ENCODE results near the gene RXRB.

Gene RXRB

DNA sequence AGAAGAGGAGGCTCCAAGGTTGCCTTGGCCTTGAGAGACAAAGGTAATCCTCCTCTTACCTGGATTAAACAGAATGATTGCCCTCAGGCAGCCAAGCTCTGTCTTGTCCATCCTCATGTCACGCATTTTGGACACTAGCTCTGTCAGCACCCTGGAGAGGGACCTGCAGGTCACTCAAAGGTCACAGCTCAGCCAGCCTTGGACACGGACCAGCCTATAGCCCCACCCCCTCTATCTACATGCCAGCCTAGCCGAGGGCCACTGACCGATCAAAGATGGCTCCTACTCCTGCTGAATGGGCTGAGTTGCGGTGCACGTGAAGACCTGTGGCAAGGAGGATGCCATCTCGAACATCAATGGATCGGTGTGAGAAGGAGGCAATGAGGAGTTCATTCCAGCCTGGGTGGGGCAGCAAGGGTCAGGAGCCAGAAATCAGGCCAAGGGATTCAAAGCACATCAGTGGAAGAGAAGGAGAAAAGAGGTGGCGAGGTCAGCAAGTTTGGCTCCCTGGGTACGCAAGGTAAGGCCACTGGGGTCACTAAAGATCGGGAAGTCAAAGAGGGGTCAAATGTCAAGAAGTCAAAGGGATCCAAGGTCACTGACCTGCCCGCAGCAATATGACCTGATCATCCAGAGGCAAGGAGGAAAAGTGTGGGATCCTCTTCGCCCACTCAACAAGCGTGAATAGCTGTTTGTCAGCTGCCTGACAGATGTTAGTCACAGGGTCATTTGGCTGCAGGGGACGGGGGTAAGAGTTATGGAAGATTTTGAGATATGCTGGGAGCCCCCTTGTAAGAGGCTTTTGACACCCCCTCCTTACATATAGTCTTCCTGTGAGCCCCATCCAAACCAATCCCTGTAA lies 4.9 kb downstream of the RXRB start:
- DNase-seq: no peak

DNA sequence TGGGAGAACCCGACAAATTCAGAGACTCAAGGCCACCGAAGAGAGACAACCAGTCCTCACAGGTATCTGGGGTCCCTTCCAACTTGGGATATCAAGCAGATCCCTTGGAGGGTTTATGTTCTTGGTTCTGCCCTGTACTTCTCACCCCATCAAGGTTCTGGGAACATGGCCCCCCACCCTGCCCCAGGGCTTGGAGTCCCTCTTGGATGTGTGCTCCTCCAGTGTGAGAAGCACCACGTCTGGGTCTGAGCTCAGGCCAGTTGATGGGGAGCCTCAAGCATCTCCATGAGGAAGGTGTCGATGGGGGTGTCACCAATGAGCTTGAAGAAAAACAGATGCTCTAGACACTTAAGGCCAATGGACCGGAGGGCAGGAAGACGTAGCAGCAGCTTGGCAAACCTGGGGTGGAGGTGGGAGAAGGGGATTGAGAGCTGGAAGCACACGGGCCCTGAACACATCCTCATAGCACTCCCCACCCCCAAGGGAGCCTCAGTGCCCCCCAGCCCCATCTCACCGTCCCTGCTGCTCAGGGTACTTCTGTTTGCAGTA lies 6.0 kb downstream of the RXRB start:
- DNase-seq: no peak

DNA sequence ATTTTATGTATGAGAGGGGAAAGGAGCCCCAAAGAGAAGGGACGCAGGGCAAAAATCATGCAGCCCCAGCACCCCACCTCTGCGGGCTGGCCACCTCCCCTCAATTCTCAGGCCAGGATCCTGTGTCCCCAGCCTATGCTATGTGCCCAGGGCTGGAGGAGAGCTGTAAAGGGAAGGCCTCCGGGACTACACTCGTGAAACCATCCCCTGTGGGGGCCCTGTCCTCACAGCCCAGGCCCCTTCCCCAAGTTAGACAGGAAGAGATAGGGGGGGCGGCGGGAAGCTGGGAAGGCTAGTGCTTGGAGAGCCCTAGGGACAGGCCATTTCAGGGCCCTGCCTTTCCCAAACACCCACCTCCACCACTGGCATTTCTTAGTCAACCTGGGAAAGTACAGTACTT lies 6.8 kb downstream of the RXRB start:
- DNase-seq: no peak

DNA sequence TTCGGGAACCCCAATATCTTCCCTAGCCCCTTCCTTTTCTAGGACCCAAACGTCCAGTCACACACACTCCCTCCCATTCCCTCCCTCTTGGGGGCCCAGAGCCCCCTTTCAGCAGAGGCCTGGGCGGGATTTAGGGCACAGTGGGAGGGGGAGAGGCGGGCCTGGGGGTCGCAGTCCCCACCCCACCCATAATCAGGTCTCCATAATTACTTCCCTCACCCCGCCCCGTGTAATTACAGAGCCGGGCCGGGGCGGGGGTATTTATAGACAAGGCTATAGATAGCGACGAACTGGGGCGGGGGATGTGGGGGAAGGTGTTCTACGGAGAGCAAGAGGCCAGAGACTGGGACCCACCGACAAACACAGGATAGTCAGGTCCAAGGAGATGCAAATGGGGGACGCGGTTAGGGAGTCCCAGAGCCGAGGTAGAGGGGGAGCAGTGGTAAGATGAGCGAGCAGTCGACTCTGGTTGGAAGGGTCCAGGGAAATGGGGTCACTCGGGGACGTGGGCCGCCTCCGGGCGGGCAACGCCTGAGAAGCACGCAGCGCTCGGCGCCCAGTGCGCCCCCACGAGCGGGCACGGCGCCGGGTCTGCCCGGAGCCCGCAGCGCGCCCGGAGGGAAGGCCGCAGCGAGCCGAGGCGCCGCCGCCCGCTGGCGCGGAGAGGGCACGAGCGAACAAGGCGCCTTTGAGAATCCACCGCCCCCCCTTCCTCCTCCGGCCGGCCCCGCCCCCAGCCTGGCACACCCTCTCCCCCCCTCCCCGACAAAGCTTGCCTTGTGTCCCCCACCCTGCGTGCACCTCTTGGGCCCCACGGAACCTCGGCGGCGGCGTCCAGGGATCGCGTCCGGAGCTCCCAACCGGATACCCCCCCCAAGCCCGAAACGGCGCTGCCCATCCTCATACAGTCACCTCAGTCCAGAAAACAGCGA lies 7.5 kb downstream of the RXRB start:
- DNase-seq: no peak

DNA sequence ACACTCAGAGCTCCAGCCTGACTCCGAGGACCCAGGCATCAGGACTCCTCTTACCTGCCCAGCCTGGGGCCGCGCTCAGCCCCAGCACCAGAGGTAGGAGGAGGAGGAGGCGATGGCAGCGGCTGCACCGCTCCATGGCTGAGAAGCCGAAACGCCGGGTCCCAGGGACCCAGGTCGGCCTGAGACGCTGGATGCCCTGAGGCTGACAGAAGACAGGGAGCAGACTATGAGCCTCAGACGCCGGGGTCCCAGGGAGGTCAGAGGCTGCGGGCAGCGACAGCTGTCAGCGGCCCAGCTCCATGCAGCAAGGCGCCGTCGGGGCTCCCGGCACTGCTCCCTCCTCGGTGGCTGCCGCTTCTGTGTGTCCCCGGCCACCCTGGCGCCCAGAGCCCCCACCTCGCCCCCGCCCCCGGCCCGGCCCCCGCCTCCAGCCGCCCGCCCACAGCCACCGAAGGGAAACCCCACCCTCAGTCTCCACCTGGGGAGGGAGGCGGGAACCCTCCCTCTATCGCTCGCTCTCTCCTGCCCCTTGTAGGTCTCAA lies 8.3 kb downstream of the RXRB start, which contains the start of gene COL11A2:
Gene COL11A2 (minus strand): TSS at position 363 of the 542 bp plus-strand sequence. CDS start 227 bp downstream, at position 136.
- no peak for DNase-seq

DNA sequence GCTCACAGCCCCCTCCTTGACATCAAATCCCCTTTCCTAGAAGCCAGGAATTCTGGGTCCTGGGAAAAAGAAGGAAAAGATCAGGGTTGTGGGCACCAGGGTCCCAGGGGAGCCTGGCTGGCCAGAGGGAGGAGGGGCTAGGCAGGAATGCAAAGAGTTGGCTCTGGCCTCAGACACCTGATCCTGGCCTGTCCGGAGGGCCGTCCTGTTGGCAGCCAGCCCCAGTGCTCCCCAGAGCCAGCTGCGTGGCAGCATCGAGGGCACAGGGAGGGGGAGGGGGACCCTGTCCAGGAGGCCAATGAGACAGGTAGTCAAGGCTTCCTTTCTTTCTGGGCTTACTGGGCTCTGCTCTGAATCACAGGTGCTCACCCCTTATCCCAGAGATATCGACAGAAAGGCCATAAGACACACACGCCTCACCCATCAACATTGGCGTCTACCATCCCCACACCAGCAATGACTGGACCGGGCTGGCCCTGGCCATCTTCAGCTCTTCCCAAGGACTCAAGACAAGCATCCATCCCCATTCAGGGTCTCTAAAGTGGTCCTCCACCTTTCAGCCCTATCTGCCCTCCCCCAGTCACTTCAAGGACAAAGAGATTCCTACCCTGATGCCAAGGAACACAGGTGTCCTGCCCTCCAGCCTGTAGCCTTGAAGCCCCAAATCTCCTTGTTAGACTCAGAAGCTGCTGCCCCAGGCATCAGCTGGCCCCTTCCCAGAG lies 8.9 kb downstream of the RXRB start:
- no peak for DNase-seq

DNA sequence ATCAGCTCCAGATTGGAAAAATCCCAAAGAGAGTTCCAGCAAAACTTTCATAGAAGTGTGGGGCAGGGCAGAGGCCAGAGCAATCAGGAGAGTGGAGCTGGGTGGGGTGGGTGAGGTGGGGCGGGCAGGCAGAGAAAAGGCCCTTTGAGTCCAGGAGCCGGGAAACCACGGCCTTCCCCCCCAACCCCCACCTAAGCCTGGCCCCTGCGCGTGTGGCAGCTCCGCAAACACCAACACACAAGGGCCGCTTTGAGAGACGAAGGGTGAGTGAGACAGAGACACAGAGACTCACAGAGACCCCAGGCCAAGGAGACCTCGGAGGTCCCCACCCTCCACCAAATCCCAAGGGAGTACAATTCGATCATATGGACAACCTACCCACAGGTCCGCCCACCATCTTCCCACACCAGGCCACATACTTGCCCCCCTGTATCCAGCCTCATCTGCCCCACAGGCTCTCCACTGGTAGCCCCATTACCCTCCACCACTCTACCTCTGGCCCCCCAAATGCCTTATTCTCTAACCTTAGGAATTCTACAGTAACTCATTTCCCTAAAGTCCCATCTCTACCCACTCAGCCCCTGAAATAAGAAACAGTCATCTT lies 9.9 kb downstream of the RXRB start:
- DNase-seq: no peak

DNA sequence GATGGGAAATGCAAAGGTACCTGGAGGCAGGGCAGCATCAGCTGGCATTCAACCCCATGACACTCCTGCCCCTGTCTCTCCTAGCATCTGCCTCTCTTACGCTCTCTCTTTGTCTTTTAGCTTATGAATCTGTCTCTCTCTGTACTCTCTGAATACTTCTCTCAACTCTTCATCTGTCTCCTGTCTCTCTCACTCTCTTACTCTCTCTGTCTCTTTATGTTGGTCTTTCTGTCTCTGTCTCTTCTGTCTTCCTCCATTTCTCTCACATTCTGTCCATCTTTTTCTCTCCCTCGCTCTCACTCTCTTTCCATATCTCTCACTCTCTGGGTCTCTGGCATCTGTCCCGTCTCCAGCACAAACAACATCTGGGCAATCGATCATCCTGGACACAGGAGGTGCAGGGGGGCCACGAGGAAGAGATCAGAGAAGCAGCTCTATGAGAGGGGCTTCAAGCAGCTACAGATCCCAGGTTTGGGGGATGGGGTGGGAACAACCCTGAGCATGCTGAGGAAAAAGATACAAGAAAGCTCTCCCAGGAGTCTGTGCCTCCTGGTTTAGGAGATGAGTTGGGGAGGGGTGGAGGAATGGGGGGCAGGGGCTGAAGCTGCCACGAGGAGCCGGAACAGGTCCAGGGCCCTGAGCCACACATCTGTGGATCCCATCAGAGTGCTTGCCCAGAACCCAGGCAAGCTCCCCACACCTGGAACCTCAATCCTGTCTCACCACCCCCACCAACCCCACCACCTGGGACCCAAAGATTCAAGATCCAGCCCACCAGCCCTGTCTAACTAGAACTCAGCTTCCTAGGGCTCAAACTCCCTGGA lies 10.6 kb downstream of the RXRB start:
- DNase-seq: no peak

DNA sequence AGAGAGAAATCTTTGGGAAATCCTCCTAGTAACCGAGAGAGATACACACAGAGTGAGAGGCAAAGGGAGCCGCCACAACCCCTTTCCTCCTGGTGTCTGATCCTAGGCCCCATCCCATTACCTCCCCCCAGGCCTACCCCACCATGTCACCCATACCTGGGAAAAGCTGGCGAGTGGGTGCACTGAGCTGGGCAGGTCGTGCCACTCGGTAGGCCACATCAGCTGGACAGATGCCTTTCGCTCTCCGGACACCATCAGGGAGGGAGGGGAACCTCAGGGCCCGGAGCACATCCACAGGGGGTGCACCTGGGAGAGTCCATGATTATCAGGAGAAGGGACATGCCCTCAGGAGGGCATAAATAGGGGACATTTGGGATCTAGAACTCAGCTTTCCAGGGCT lies 11.3 kb downstream of the RXRB start:
- DNase-seq: no peak

DNA sequence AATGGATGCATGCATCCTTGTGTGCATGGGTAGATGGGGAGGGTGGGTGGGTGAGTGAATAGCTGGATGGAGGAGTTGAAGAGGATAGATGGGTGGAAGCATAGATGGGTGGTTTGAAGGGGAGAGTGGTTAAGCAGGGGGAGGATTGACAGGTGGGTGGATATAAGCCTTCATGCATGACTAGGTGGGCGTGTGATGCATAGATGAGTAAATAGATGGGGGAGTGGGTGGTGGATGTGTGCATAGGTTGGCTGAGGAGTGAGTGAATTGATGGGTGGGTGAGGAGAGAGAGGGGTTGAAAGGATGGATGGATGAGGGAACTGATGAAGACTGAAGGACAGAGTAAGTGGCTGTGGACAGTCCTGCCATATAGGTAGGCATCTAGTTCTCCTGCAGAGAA lies 12.7 kb downstream of the RXRB start:
- no peak for DNase-seq

DNA sequence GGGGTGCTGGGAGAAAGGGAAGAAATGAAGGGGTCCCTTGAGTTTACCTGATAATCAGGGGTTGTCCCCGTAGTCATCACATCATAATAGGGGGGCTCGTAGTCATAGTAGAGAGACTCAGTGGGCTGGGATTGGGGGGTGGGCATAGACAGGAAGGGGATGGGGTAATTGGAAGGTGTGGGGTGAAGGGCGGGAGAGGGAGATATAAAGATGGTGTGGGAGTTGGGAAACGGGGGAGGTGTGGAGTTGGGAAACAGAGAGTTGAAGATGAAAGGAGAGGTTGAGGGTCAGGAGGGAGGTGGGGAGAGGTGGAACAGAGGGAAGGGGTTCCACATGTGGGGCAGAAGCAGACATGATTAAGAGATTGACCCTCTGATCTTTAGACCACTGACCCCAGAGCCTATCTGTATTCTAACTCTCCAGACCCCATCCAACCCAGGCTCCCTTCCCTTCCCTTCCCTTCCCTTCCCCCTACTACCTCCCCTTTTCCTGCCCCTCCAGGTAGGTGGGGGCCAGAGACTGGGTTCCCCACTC lies 14.7 kb downstream of the RXRB start:
- DNase-seq: no peak

DNA sequence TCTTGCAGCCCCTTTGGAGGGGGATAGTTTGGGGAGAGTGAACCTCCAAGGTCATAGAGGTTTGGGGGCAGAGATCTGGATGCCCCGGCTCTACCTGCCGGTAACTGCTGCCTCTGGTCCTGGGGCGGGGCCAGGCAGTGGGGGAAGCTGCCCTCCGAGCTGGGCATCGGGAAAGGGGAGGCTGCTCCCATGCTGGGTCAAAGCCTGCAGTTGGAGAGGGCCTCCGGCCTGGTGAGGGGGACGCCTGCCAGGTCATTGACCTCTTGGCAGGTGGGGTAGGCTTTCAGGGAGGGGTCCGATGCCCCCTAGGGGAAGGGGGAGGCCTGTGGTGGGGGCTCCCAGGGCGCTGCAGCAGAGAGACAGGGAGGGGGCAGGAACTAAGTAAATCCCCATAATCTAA lies 15.3 kb downstream of the RXRB start:
- DNase-seq: no peak

DNA sequence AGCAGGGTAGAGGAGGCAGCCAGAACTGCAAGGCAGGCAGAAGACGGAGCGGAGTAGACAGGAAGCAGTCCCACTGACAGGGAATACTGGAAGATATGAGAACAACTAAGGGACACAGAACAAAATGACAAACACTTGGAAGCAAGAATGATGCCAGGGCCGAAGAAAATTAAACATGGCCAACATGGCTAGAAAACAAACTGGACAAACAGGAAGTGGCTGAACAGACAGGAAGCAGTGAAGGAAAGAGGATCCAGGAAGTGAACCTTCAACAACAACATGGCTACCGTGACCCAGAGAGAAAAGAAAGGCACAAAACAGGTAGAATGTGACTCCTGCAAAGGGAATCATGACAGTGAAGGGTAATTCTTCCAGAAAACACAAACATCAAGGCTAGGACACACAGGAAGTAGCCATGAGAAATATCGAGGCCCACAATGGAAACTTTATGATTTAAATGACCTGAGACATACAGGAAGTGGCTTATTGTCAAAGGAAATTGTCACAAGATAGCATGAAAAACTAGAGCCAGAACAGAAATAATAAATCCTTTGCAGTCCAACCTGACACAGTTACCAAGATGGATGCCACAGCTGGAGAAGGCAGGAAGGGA lies 17.3 kb downstream of the RXRB start:
- no peak for DNase-seq

DNA sequence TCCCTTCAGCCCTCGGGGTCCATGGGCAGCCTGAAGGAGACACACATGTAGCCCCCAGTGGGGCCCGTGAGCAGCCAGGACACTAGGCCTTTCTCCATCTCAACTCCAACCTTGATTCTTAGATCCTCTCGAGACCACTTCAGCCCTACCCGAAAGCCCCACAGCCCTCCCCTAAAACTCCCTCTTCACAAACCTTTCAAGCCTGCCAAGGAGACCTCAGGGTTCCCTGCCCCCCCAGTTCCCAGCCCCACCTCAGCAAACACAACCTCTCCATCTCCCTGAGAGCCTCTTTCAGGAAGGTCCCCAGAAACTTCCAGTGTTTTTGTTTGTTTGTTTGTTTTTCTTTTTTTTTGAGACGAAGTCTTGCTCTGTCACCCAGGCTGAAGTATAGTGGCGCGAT lies 19.3 kb downstream of the RXRB start:
- DNase-seq: no peak

DNA sequence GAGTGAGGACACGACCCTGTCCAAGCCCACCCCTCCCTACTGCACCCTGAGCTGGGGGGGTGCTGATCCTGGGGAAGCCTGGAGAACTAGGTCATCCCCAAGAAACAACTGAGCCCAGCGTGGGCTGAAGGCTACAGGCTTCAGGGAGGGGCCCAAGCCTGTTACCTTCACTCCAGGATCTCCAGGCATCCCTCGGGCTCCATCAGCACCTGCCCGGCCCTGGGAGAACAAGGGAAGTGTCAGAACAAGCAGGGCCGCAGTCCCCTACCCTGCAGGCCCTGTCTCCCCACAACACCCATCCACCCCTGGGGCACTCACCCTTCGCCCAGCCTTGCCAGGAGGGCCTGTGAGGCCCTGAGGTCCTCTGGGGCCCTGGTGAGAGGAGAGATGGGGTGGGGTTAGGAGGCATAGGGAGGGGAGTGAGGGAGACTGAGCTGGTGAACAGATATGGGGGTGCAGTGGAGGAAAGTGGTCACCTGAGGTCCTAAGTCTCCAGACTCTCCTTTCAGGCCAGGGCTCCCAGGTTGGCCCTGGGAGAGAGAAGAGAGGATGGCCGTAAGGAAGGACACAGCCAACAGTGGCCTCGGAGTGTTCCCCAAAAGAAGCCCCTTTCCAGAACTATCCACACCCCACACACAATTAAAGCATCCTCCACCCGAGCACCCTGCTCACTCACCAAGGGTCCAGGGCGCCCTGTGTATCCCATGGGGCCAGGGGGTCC lies 21.6 kb downstream of the RXRB start:
- no peak for DNase-seq

DNA sequence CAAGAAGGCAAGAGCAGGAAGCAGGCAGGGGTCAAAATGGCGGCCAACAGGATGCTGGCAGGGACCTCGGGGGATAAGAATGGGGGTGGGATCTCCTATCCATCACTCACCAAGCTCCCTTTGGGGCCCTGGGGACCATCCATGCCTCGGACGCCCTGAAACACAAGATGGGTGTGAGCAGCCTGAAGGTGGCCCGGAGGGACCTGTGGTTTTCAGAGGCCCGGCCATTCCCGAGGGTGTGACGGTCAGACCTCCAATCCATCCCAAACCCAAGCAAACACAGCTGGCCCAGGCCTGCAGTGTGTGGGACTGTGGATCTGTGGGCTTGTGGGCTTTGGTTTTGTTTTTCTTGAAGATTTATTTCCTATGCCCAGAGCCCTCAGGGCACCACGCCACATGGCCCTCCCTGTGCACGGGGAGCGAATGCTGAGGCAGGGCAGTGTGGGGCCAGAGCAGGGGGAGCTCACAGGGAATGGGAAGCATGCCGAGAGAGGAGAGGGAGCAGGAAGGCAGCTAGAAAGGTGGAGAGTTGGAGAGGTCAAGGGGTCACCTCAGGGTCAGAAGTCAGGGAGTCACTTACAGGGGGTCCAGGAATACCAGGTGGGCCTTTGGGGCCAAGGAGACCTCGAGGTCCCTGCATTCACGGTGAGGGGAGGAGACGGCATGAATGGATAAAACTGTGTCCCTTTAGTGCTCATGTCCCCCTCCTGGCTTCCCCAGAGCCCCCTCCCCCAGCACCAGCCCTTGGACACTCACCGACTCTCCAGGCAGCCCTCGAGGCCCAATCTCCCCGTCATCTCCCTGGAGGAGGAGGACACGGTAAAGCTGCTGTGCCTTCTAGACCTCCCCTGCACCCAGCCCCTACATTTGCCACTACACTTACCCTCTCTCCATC lies 22.7 kb downstream of the RXRB start:
- DNase-seq: no peak

DNA sequence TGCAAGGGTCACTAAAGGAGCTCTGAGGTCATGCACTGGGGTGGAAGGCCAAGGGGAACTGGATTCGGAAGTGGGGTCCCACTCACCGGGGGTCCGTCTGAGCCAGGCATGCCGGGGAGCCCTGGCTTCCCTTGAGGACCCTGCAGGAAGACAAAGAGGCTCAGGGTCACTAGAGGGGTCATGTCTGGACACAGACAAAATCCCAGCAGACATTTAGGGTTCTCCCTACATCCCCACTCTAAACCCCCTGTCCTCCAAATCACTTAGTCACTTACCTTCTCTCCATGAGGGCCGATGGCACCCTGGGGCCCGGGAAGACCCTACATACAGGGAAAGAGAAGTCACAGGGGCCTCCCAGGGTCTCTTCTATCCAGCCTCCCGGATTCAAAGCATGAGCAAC lies 23.6 kb downstream of the RXRB start:
- DNase-seq: no peak

DNA sequence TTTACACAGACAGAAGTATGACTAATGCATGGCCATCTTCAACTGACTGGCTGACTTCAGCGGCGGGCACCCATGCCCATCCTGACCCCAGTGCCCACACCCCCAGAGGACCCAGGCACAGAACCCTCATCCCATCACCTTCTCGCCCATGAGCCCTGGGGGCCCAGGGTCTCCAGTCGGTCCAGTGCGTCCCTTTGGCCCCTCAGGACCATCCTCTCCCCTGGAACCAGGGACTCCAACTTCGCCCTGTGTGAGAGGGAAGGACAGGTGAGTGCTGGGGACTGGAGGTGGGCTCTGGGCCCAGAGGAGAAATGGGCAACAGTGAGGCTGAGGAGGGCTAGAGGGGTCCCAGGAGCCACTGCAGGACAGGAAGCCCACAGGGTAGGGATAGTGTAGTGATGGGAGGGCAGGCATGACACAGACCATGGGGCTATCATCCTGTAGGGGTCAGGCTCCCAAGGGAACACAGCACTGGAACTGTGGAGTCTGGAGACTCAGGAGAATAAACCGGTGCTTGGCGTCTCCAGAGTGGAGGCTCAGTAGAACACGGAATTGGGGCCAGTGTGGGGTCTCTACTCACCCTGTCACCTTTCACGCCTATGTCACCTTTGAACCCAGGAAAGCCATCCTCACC lies 24.9 kb downstream of the RXRB start:
- no peak for DNase-seq

All from CD4-positive, alpha-beta T cell treated with Interleukin-4 for 4 hours (primary cell).